K562 (cell line): Measurements from ENCODE around the gene SCN2B. TPM values are rescaled to one million over a fixed set of nuclear protein-coding genes. Genes with fewer than 3 reads are reported as not detected.

Experiments used
- CREM ChIP-seq: IDR thresholded peaks from 2 replicates; pipeline ENCODE4 v1.6.1; 2014; ENCODE audit warnings: antibody characterized with exemption, low read depth
- HCFC1 ChIP-seq: IDR thresholded peaks from 2 replicates; pipeline ENCODE4 v1.6.1; 2012; ENCODE audit warnings: low read depth, low read length, improper control_type of control experiment
- HMG20B ChIP-seq: fragments of 250-450 bp; sonication (Bioruptor Pico); IDR thresholded peaks from 2 replicates; pipeline ENCODE4 v1.5.0; 2021; ENCODE audit warnings: mild to moderate bottlenecking
- ID3 ChIP-seq, 2 experiments: fragments of 250-450 bp in 1 of 2; fragments of 450-650 bp in 1 of 2; sonication (Bioruptor Pico) in 1 of 2; IDR thresholded peaks; 2 replicates each; pipeline versions ENCODE4 v1.6.1 to v1.8.0; 2016 to 2021; ENCODE audit warnings: mild to moderate bottlenecking in 2 of 2, moderate library complexity in 2 of 2, missing compliant biosample characterization in 1 of 2, missing genetic modification characterization in 1 of 2
- NRF1 ChIP-seq, 2 experiments: fragments of 450-650 bp; IDR thresholded peaks in 1 of 2; conservative IDR thresholded peaks in 1 of 2; 2 replicates each; pipeline ENCODE4 v1.6.1; 2014; ENCODE audit warnings: mild to moderate bottlenecking in 2 of 2
- PBX2 ChIP-seq, 2 experiments: IDR thresholded peaks in 1 of 2; conservative IDR thresholded peaks in 1 of 2; 2 replicates each; pipeline ENCODE4 v1.6.1; 2016; ENCODE audit warnings: low read depth in 2 of 2, mild to moderate bottlenecking in 1 of 2, missing compliant biosample characterization in 1 of 2, missing genetic modification characterization in 1 of 2, moderate library complexity in 1 of 2
- POLR2AphosphoS5 ChIP-seq: IDR thresholded peaks from 2 replicates; pipeline ENCODE4 v1.6.1; 2011; ENCODE audit warnings: mild to moderate bottlenecking, low read depth, low read length, moderate library complexity; ENCODE audit not compliant: control insufficient read depth, insufficient read depth
- PRDM10 ChIP-seq: fragments of 450-650 bp; IDR thresholded peaks from 2 replicates; pipeline ENCODE4 v1.6.1; 2018; ENCODE audit not compliant: partially characterized antibody
- RCOR1 ChIP-seq, 2 experiments: IDR thresholded peaks; 2 replicates each; pipeline ENCODE4 v1.6.1; 2012; ENCODE audit warnings: low read depth in 2 of 2, low read length in 2 of 2, borderline replicate concordance in 1 of 2, improper control_type of control experiment in 1 of 2
- SAP30 ChIP-seq: fragments of 200-600 bp; sonication (generic); IDR thresholded peaks from 2 replicates; pipeline ENCODE4 v1.6.1; 2012; ENCODE audit warnings: borderline replicate concordance, low read depth, mild to moderate bottlenecking, moderate library complexity, low read length, control low read depth, inconsistent platforms; ENCODE audit not compliant: insufficient read depth, poor library complexity, severe bottlenecking
- TEAD4 ChIP-seq, 2 experiments: sonication (generic) in 1 of 2; formaldehyde crosslinking in 1 of 2; IDR thresholded peaks; 2 replicates each; pipeline versions ENCODE4 v1.6.1 to v1.8.0; 2012 to 2022; ENCODE audit warnings: borderline replicate concordance in 1 of 2, inconsistent platforms in 1 of 2, low read length in 1 of 2, mild to moderate bottlenecking in 1 of 2, missing genetic modification reagents in 1 of 2
- ZNF121 ChIP-seq: sonication (generic); formaldehyde crosslinking; conservative IDR thresholded peaks from 2 replicates; pipeline ENCODE4 v1.8.0; 2022; ENCODE audit warnings: missing genetic modification reagents
- ZNF699 ChIP-seq: fragments of 250-450 bp; sonication (Bioruptor Pico); IDR thresholded peaks from 2 replicates; pipeline ENCODE4 v1.8.0; 2021; ENCODE audit warnings: mild to moderate bottlenecking, moderate library complexity; ENCODE audit not compliant: insufficient replicate concordance
- ZNF766 ChIP-seq: fragments of 200-800 bp; sonication (Bioruptor generic); conservative IDR thresholded peaks from 2 replicates; pipeline ENCODE4 v1.6.1; 2016; ENCODE audit warnings: missing genetic modification characterization, missing compliant biosample characterization
- ZSCAN32 ChIP-seq: fragments of 450-650 bp; formaldehyde crosslinking; IDR thresholded peaks from 2 replicates; pipeline ENCODE4 v1.4.0; 2020; ENCODE audit warnings: mild to moderate bottlenecking, moderate library complexity
- polyA plus RNA-seq, 8 experiments: library from polyadenylated mRNA; depleted of rRNA in 4 of 8; stranded (reverse) in 5 of 8; unstranded in 3 of 8; fragments of >200 nt; fragmentation: Nextera tagmentation in 2 of 8; fragmentation: Illumina TruSeq in 1 of 8; extraction: Ambion mirVana in 2 of 8; extraction: Trizol in 1 of 8; gene quantifications; 2 replicates each; pipeline versions ENCODE4 v1.2.1 to v1.2.3, GENCODE V29; 2011 to 2014; ENCODE audit warnings: inconsistent platforms in 1 of 8, missing spikeins in 1 of 8
- total RNA-seq, 7 experiments: library from RNA; depleted of rRNA in 6 of 7; stranded (reverse); fragments of >200 nt in 6 of 7; fragmentation: Illumina TruSeq in 2 of 7; extraction: Trizol in 2 of 7; gene quantifications; 2 replicates each; pipeline versions ENCODE4 v1.2.1 to v1.2.3, GENCODE V29; 2011 to 2021; ENCODE audit warnings: low replicate concordance in 1 of 7
- TF ChIP-seq, protein P1 (sequence below): sonication (generic); formaldehyde crosslinking; IDR thresholded peaks from 2 replicates; pipeline ENCODE4 v1.8.0; 2023; ENCODE audit warnings: mild to moderate bottlenecking, missing genetic modification reagents

Gene SCN2B
- total and polyA plus RNA-seq, 9 of the 15 experiments (the other 6 are each of a cell fraction or from before 2014, with no cell fraction given), result not detected

- TF ChIP-seq NRF1 (conservative IDR thresholded peaks at IDR 0.05 in 1 of 2, IDR thresholded peaks at IDR 0.05 in 1 of 2), result peak; percentile 52 to 57; a peak in 3 of 4 replicates
- no peak for TF ChIP-seq ZNF699 (CRISPR knock-in tag)
- peak; percentile 59 for TF ChIP-seq SAP30
- TF ChIP-seq PBX2 (CRISPR knock-in tag; IDR thresholded peaks at IDR 0.05; ENCODE audit: low read depth), result no peak
- TF ChIP-seq PBX2 (tag; conservative IDR thresholded peaks at IDR 0.05; ENCODE audit: low read depth), result no peak
- TF ChIP-seq ZNF121 (CRISPR knock-in tag), result no peak
- no peak for TF ChIP-seq POLR2AphosphoS5
- TF ChIP-seq PRDM10, result no peak
- peak in 1 of 2 experiments; percentile 32; a peak in 1 of 4 replicates for TF ChIP-seq RCOR1 (IDR thresholded peaks at IDR 0.05; ENCODE audit: borderline replicate concordance in 1 of 2, low read depth in 2 of 2, low read length in 2 of 2)
- no peak for TF ChIP-seq HCFC1
- TF ChIP-seq ID3 (CRISPR knock-in tag; IDR thresholded peaks at IDR 0.05), result no peak
- no peak for TF ChIP-seq ID3 (tag; IDR thresholded peaks at IDR 0.05)
- peak; percentile 31; the same call in 1 of the 2 replicates for TF ChIP-seq CREM
- TF ChIP-seq ZSCAN32, result no peak
- TF ChIP-seq, protein P1, sequence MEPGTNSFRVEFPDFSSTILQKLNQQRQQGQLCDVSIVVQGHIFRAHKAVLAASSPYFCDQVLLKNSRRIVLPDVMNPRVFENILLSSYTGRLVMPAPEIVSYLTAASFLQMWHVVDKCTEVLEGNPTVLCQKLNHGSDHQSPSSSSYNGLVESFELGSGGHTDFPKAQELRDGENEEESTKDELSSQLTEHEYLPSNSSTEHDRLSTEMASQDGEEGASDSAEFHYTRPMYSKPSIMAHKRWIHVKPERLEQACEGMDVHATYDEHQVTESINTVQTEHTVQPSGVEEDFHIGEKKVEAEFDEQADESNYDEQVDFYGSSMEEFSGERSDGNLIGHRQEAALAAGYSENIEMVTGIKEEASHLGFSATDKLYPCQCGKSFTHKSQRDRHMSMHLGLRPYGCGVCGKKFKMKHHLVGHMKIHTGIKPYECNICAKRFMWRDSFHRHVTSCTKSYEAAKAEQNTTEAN (CRISPR knock-in tag), result no peak
- TF ChIP-seq ZNF766 (CRISPR knock-in tag), result no peak
- TF ChIP-seq TEAD4 (IDR thresholded peaks at IDR 0.05; ENCODE audit: low read length), result no peak
- TF ChIP-seq TEAD4 (CRISPR knock-in tag; IDR thresholded peaks at IDR 0.05; ENCODE audit: borderline replicate concordance), result no peak
- no peak for TF ChIP-seq HMG20B (CRISPR knock-in tag)
Measured at GRCh38 chr11:118145285-118146227, 30.9 kb downstream of the SCN2B start (continued).
